Neural cell (in vitro differentiated cells): ENCODE measurements around the gene EAF2. TPM values are rescaled to one million over a fixed set of nuclear protein-coding genes. Genes with fewer than 3 reads are reported as not detected.

Experiments used
- H2AFZ ChIP-seq: fragments of 200-600, 300-800 bp; sonication (generic), shearing (Covaris generic); 2 replicates; pipeline ENCODE4 v1.6.0; 2014; ENCODE audit warnings: low read depth, mild to moderate bottlenecking, antibody characterized with exemption, low read length, moderate library complexity
- H3F3A ChIP-seq: fragments of 200-600 bp; shearing (Covaris generic); 2 replicates; pipeline ENCODE4 v1.6.1; 2016; ENCODE audit warnings: mild to moderate bottlenecking, moderate library complexity, mixed read lengths, antibody characterized with exemption, low read length; ENCODE audit not compliant: insufficient read depth, poor library complexity, severe bottlenecking
- H3K27ac ChIP-seq: fragments of 200-600, 300-800 bp; sonication (generic), shearing (Covaris generic); 2 replicates; pipeline ENCODE4 v1.5.1; 2014; ENCODE audit warnings: mild to moderate bottlenecking, low read length, moderate library complexity
- H3K27me3 ChIP-seq: fragments of 300-800, 200-600 bp; sonication (generic), shearing (Covaris generic); 2 replicates; pipeline ENCODE4 v1.6.0; 2014; ENCODE audit warnings: mild to moderate bottlenecking, low read depth, low read length, moderate library complexity; ENCODE audit not compliant: insufficient read depth
- H3K36me3 ChIP-seq: fragments of 300-800, 200-600 bp; sonication (generic), shearing (Covaris generic); 2 replicates; pipeline ENCODE4 v1.5.1; 2014; ENCODE audit warnings: mild to moderate bottlenecking, antibody characterized with exemption, low read length, moderate library complexity; ENCODE audit not compliant: insufficient read depth
- H3K4me2 ChIP-seq: fragments of 300-800, 200-600 bp; sonication (generic), shearing (Covaris generic); 2 replicates; pipeline ENCODE4 v1.6.0; 2014; ENCODE audit warnings: mild to moderate bottlenecking, low read length
- H3K4me3 ChIP-seq: fragments of 300-800, 200-600 bp; sonication (generic), shearing (Covaris generic); 2 replicates; pipeline ENCODE4 v1.5.1; 2014; ENCODE audit warnings: mild to moderate bottlenecking, low read length, moderate library complexity
- H3K79me2 ChIP-seq: fragments of 200-600 bp; shearing (Covaris generic); replicated peaks from 2 replicates; pipeline ENCODE4 v1.6.0; 2014; ENCODE audit warnings: mild to moderate bottlenecking, low read length, moderate library complexity; ENCODE audit not compliant: insufficient read depth
- H3K9ac ChIP-seq: fragments of 300-800, 200-600 bp; sonication (generic), shearing (Covaris generic); 2 replicates; pipeline ENCODE4 v1.6.1; 2016; ENCODE audit warnings: mild to moderate bottlenecking, low read length, mixed read lengths
- H3K9me2 ChIP-seq: fragments of 200-600 bp; shearing (Covaris generic); 2 replicates; pipeline ENCODE4 v1.6.1; 2016; ENCODE audit warnings: mild to moderate bottlenecking, low read length, mixed read lengths; ENCODE audit not compliant: insufficient read depth
- H3K9me3 ChIP-seq: fragments of 200-600, 300-800 bp; sonication (generic), shearing (Covaris generic); 2 replicates; pipeline ENCODE4 v1.6.1; 2016; ENCODE audit warnings: mild to moderate bottlenecking, mixed run types, low read length, moderate library complexity, mixed read lengths
- H4K20me1 ChIP-seq: fragments of 200-600 bp; shearing (Covaris generic); 2 replicates; pipeline ENCODE4 v1.6.1; 2016; ENCODE audit warnings: mild to moderate bottlenecking, mixed run types; ENCODE audit not compliant: insufficient read depth
- EP300 ChIP-seq: fragments of 450-650 bp; conservative IDR thresholded peaks from 2 replicates; pipeline ENCODE4 v1.6.1; 2014; ENCODE audit warnings: antibody characterized with exemption, mild to moderate bottlenecking, moderate library complexity; ENCODE audit not compliant: poor library complexity, severe bottlenecking
- EZH2 ChIP-seq: fragments of 200-600, 300-800 bp; shearing (Covaris generic), sonication (generic); IDR thresholded peaks from 2 replicates; pipeline ENCODE4 v1.6.1; 2014; ENCODE audit warnings: antibody characterized with exemption, low read length, borderline replicate concordance, mild to moderate bottlenecking; ENCODE audit not compliant: insufficient read depth, poor library complexity, severe bottlenecking
- MXI1 ChIP-seq: fragments of 450-650 bp; conservative IDR thresholded peaks from 2 replicates; pipeline ENCODE4 v1.6.1; 2014; ENCODE audit warnings: antibody characterized with exemption, mild to moderate bottlenecking; ENCODE audit not compliant: poor library complexity, severe bottlenecking
- POLR2AphosphoS5 ChIP-seq: IDR thresholded peaks from 2 replicates; pipeline ENCODE4 v1.6.1; 2012
- RAD21 ChIP-seq: fragments of 450-650 bp; conservative IDR thresholded peaks from 2 replicates; pipeline ENCODE4 v1.6.1; 2014; ENCODE audit warnings: antibody characterized with exemption, mild to moderate bottlenecking, moderate library complexity
- REST ChIP-seq: IDR thresholded peaks from 2 replicates; pipeline ENCODE4 v1.6.1; 2012; ENCODE audit warnings: borderline replicate concordance
- SMC3 ChIP-seq: fragments of 450-650 bp; conservative IDR thresholded peaks from 2 replicates; pipeline ENCODE4 v1.6.1; 2014; ENCODE audit warnings: antibody characterized with exemption, mild to moderate bottlenecking, moderate library complexity; ENCODE audit not compliant: poor library complexity
- TAF1 ChIP-seq: IDR thresholded peaks from 2 replicates; pipeline ENCODE4 v1.6.1; 2012; ENCODE audit warnings: low read depth
- polyA plus RNA-seq: library from polyadenylated mRNA; depleted of rRNA; stranded (reverse); fragments of >200 nt; gene quantifications from 2 replicates; pipeline ENCODE4 v1.2.3, GENCODE V29; 2014
- TF ChIP-seq, protein P1 (sequence below): fragments of 450-650 bp; IDR thresholded peaks from 2 replicates; pipeline ENCODE4 v1.5.1; 2014; ENCODE audit warnings: antibody characterized with exemption, mild to moderate bottlenecking, moderate library complexity; ENCODE audit not compliant: poor library complexity, severe bottlenecking

The EAF2 gene
- polyA plus RNA-seq, 1 donor from 2014 or later = 2.0 TPM

- no peak overlapping the region for H3K4me3 ChIP-seq
- no peak overlapping the region for H3K9ac ChIP-seq
- H3K27me3 ChIP-seq = no peaks in the 10 kb centered on the region
- H4K20me1 ChIP-seq = no peaks in the 10 kb centered on the region
- no peaks in the 10 kb centered on the region for H3K9me2 ChIP-seq
- H3K79me2 ChIP-seq = no peaks in the 10 kb centered on the region
- no peaks in the 10 kb centered on the region for H3K36me3 ChIP-seq
- H3F3A ChIP-seq = no peaks in the 10 kb centered on the region
- no peak overlapping the region for H3K27ac ChIP-seq
- TF ChIP-seq SMC3 = no peak
- TF ChIP-seq, protein P1, sequence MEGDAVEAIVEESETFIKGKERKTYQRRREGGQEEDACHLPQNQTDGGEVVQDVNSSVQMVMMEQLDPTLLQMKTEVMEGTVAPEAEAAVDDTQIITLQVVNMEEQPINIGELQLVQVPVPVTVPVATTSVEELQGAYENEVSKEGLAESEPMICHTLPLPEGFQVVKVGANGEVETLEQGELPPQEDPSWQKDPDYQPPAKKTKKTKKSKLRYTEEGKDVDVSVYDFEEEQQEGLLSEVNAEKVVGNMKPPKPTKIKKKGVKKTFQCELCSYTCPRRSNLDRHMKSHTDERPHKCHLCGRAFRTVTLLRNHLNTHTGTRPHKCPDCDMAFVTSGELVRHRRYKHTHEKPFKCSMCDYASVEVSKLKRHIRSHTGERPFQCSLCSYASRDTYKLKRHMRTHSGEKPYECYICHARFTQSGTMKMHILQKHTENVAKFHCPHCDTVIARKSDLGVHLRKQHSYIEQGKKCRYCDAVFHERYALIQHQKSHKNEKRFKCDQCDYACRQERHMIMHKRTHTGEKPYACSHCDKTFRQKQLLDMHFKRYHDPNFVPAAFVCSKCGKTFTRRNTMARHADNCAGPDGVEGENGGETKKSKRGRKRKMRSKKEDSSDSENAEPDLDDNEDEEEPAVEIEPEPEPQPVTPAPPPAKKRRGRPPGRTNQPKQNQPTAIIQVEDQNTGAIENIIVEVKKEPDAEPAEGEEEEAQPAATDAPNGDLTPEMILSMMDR = no peak
- no peak for TF ChIP-seq EZH2
- TF ChIP-seq MXI1 = no peak
- TF ChIP-seq TAF1 = no peak
- no peak for TF ChIP-seq RAD21
- H3K9me3 ChIP-seq = no peaks in the 10 kb centered on the region
- H3K4me2 ChIP-seq = no peak overlapping the region
- H2AFZ ChIP-seq = no peak overlapping the region
These were observed 48.5 kb downstream of the EAF2 start for GRCh38 chr3:121883507-121883906.

DNA sequence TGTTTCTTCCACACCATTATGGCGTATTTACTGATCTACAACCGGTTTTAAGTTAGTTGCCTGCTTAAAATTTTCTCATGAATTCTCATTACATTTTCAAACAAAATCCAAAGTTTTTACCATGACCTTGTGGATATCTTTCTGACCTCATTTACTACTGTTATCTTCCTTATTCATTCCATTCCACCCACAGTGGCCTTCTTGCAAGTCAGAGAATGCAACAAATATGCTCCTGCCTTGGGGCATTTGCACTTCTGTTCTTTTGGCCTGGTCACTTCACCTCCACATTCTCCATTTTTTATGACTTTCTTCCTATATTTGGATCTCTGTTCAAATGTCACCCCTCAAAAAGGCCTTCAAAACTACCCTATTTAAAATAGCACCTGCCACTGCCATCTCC lies 50.4 kb downstream of the EAF2 start:
- no peak overlapping the region for H3K4me2 ChIP-seq
- TF ChIP-seq EZH2 = no peak
- no peak for TF ChIP-seq SMC3
- no peak for TF ChIP-seq TAF1
- TF ChIP-seq EP300 = no peak
- no peak for TF ChIP-seq REST
- TF ChIP-seq RAD21 = no peak
- TF ChIP-seq MXI1 = no peak
- TF ChIP-seq, protein P1 = no peak
- TF ChIP-seq POLR2AphosphoS5 = no peak
- no peaks in the 10 kb centered on the region for H3K36me3 ChIP-seq
- no peaks in the 10 kb centered on the region for H3K79me2 ChIP-seq
- H3K9ac ChIP-seq = no peak overlapping the region
- no peaks in the 10 kb centered on the region for H3K9me3 ChIP-seq
- no peak overlapping the region for H2AFZ ChIP-seq
- no peak overlapping the region for H3K27ac ChIP-seq
- no peaks in the 10 kb centered on the region for H3K27me3 ChIP-seq
- no peaks in the 10 kb centered on the region for H3F3A ChIP-seq
- H3K9me2 ChIP-seq = no peaks in the 10 kb centered on the region
- H4K20me1 ChIP-seq = no peaks in the 10 kb centered on the region
- no peak overlapping the region for H3K4me3 ChIP-seq
